ENCODE measurements around the gene MSRB3. TPM values are rescaled to one million over a fixed set of nuclear protein-coding genes. Genes with fewer than 3 reads are reported as not detected.

MSRB3 gene
- total RNA-seq, 3 donors from 2014 or later (not counting 1 experiment from before 2014, with no cell fraction given), result 2.4 to 3.4 (median 3.1) TPM

DNA sequence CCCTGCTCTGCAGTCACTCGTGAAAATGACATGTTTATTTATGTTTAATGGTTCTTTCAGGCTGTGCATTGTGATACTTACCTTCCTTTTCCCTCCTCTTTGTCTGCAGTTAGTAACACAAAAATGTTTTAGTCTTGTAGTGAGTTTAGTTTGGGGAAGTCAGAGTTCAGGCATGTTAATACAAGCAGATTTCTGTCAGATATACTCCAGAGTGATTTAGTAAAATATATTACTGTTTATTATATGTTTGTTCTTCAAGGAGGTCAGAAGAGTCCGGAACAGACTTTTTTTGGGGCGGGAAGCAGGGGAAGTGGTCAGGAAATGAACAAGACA, 28.7 kb downstream of the MSRB3 start:
- Mint-ChIP-seq H3K27ac (no peak overlapping the region), H3K4me1 (no peaks in the 10 kb centered on the region), H3K4me3 (no peak overlapping the region), H3K9me3 (no peaks in the 10 kb centered on the region), H3K27me3 (ENCODE audit: low read depth in 2 of 2) (peaks cover 13 to 40% of the 10 kb centered on the region in 2 donors), H3K36me3 (no peaks in the 10 kb centered on the region)
- TF ChIP-seq, protein P1, sequence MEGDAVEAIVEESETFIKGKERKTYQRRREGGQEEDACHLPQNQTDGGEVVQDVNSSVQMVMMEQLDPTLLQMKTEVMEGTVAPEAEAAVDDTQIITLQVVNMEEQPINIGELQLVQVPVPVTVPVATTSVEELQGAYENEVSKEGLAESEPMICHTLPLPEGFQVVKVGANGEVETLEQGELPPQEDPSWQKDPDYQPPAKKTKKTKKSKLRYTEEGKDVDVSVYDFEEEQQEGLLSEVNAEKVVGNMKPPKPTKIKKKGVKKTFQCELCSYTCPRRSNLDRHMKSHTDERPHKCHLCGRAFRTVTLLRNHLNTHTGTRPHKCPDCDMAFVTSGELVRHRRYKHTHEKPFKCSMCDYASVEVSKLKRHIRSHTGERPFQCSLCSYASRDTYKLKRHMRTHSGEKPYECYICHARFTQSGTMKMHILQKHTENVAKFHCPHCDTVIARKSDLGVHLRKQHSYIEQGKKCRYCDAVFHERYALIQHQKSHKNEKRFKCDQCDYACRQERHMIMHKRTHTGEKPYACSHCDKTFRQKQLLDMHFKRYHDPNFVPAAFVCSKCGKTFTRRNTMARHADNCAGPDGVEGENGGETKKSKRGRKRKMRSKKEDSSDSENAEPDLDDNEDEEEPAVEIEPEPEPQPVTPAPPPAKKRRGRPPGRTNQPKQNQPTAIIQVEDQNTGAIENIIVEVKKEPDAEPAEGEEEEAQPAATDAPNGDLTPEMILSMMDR (IDR thresholded peaks at IDR 0.05), result no peak
- DNase-seq, result no peak
- Histone ChIP-seq H3K27ac (ENCODE audit: low read length) (no peak overlapping the region), H3K9me3 (ENCODE audit: control insufficient read depth, insufficient read depth, low read length) (no peaks in the 10 kb centered on the region), H3K4me1 (ENCODE audit: control insufficient read depth, insufficient read depth, low read length) (no peaks in the 10 kb centered on the region), H3K36me3 (ENCODE audit: control insufficient read depth, insufficient read depth, low read length) (no peaks in the 10 kb centered on the region), H3K4me3 (ENCODE audit: low read length) (no peak overlapping the region), H3K27me3 (ENCODE audit: control insufficient read depth, insufficient read depth, low read length) (no peaks in the 10 kb centered on the region)
- intact Hi-C loops (cut with micrococcal nuclease), result loop anchor here (2.0 kb wide), 1 partner anchor 780 kb away; no protein-coding TSS in a partner anchor
- WGBS (ENCODE audit: insufficient coverage), result 43% methylated on average over 2 of the region's 3 CpGs
- no peak for ATAC-seq

DNA sequence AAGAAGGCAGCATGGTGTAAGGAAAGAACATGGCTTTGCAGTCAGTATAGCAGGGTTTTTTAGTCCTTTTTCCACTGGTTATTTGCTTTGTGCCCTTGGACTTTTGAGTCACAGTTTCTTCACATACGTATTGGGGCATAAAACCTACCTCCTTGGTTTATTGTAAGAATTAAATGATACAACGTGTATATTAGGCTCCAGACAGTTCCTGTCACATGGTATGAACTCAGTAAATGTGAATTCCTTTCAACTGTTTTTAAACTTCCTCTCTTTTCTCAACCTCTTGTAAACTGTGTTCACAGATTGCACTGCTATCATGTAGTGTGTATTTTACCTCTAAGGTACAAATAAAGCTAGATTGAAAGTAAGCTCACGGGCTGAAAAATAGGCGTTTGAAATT, 29.5 kb downstream of the MSRB3 start:
- Mint-ChIP-seq H3K4me3 (no peak overlapping the region), H3K4me1 (no peaks in the 10 kb centered on the region), H3K36me3 (no peaks in the 10 kb centered on the region), H3K27ac (no peak overlapping the region), H3K9me3 (no peaks in the 10 kb centered on the region), H3K27me3 (ENCODE audit: low read depth in 2 of 2) (peaks cover 12 to 46% of the 10 kb centered on the region in 2 donors)
- Histone ChIP-seq H3K36me3 (ENCODE audit: control insufficient read depth, insufficient read depth, low read length) (no peaks in the 10 kb centered on the region), H3K9me3 (ENCODE audit: control insufficient read depth, insufficient read depth, low read length) (no peaks in the 10 kb centered on the region), H3K27me3 (ENCODE audit: control insufficient read depth, insufficient read depth, low read length) (no peaks in the 10 kb centered on the region), H3K4me3 (ENCODE audit: low read length) (no peak overlapping the region), H3K4me1 (ENCODE audit: control insufficient read depth, insufficient read depth, low read length) (no peaks in the 10 kb centered on the region), H3K27ac (ENCODE audit: low read length) (no peak overlapping the region)
- 30% methylated on average over 2 of the region's 4 CpGs for WGBS (ENCODE audit: insufficient coverage)
- ATAC-seq (no peak), DNase-seq (no peak)
- intact Hi-C loops (cut with micrococcal nuclease), result no loop called here
- TF ChIP-seq, protein P1 (IDR thresholded peaks at IDR 0.05), result no peak

DNA sequence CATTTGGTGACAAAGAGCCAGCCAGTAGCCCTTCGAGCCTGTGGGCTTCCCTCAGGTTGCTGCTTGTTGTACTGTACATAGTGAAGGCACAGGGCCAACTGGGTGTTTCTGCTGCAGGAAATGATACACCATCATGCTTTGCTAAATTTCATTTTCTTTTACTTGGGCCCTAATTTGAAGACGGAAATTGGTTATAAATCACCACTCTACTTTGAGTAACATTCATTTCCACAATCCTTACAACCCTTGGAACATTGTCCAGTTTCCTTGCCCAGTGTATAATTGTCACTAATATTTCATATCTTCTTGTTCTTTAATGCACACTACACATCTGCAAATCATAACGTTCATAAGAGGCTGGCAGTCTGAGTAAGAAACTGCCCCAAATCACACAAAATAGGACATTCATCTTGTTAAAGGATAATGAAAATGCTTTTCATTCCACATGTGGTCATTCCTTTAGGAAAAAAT, 30.2 kb downstream of the MSRB3 start:
- TF ChIP-seq, protein P1 (IDR thresholded peaks at IDR 0.05), result no peak
- 42% methylated on average over 3 of the region's 3 CpGs for WGBS (ENCODE audit: insufficient coverage)
- H3K4me1 Mint-ChIP-seq, result no peaks in the 10 kb centered on the region
- H3K36me3 Mint-ChIP-seq, result no peaks in the 10 kb centered on the region
- DNase-seq, result no peak
- no peak overlapping the region for H3K4me3 Mint-ChIP-seq
- Histone ChIP-seq H3K4me3 (ENCODE audit: low read length) (no peak overlapping the region), H3K27me3 (ENCODE audit: control insufficient read depth, insufficient read depth, low read length) (no peaks in the 10 kb centered on the region), H3K9me3 (ENCODE audit: control insufficient read depth, insufficient read depth, low read length) (no peaks in the 10 kb centered on the region), H3K27ac (ENCODE audit: low read length) (no peak overlapping the region), H3K4me1 (ENCODE audit: control insufficient read depth, insufficient read depth, low read length) (no peaks in the 10 kb centered on the region), H3K36me3 (ENCODE audit: control insufficient read depth, insufficient read depth, low read length) (no peaks in the 10 kb centered on the region)
- intact Hi-C loops (cut with micrococcal nuclease), result no loop called here
- H3K27me3 Mint-ChIP-seq (ENCODE audit: low read depth in 2 of 2), result peaks cover 8 to 41% of the 10 kb centered on the region in 2 donors
- no peak for ATAC-seq
- no peaks in the 10 kb centered on the region for H3K9me3 Mint-ChIP-seq
- H3K27ac Mint-ChIP-seq, result no peak overlapping the region

DNA sequence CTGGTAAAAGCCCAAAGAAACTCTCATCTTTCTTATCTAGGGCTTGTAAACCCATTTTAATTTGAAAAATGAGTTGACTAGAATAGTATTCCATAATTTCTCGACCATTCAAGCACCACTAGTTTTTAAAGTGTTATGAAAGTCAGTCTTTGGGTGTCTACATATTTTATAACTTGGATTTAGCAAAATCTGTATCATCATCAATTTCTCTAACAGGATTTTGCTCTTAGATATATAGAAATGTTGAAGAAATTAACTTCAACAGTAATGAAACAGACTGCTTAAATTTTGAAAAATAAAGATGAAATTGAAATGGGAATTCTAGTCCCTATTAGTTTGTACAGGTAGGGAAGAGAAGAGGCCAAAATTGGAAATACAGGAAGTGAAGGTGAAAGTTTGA, 32.8 kb downstream of the MSRB3 start:
- Histone ChIP-seq H3K27ac (ENCODE audit: low read length) (no peak overlapping the region), H3K4me3 (ENCODE audit: low read length) (no peak overlapping the region), H3K36me3 (ENCODE audit: control insufficient read depth, insufficient read depth, low read length) (no peaks in the 10 kb centered on the region), H3K9me3 (ENCODE audit: control insufficient read depth, insufficient read depth, low read length) (no peaks in the 10 kb centered on the region), H3K4me1 (ENCODE audit: control insufficient read depth, insufficient read depth, low read length) (no peaks in the 10 kb centered on the region), H3K27me3 (ENCODE audit: control insufficient read depth, insufficient read depth, low read length) (no peaks in the 10 kb centered on the region)
- TF ChIP-seq, protein P1 (IDR thresholded peaks at IDR 0.05), result no peak
- intact Hi-C loops (cut with micrococcal nuclease), result no loop called here
- DNase-seq (no peak), ATAC-seq (no peak)
- H3K36me3 Mint-ChIP-seq, result no peaks in the 10 kb centered on the region
- no peaks in the 10 kb centered on the region for H3K9me3 Mint-ChIP-seq
- no peaks in the 10 kb centered on the region for H3K4me1 Mint-ChIP-seq
- no peak overlapping the region for H3K4me3 Mint-ChIP-seq
- no peak overlapping the region for H3K27ac Mint-ChIP-seq
- peaks cover 8 to 21% of the 10 kb centered on the region in 2 donors for H3K27me3 Mint-ChIP-seq (ENCODE audit: low read depth in 2 of 2)
- WGBS (ENCODE audit: insufficient coverage), result no CpG with 5 or more reads among the region's 1 CpG

Measured in natural killer cell (primary cell).